Panc1 (cell line): ENCODE results near the gene SERP2. TPM values are rescaled to one million over a fixed set of nuclear protein-coding genes. Genes with fewer than 3 reads are reported as not detected.

Experiments
- ATAC-seq: fragments of 200-7000 bp; cut with Tn5 transposase; 2 replicates; pipeline ENCODE4 v1.9.1; 2020; ENCODE audit warnings: mild to moderate bottlenecking, moderate library complexity
- BruUV-seq: library from RNA; stranded (reverse); fragments of 400-500 nt; replicated peaks from 2 replicates; lab custom pipeline; 2021; lab: Mats Ljungman, UMichigan
- CTCF ChIA-PET: fragments of 300-600 bp; sonication (Branson Sonifier 250); formaldehyde crosslinking; loops from one replicate; lab custom pipeline; 2022; ENCODE audit warnings: antibody characterized with exemption; lab: Charles Lee
- POLR2A ChIA-PET: fragments of 300-600 bp; sonication (Branson Sonifier 250); formaldehyde crosslinking; loops from one replicate; lab custom pipeline; 2022; ENCODE audit warnings: antibody characterized with exemption; lab: Charles Lee
- DNase-seq: peaks from one replicate; pipeline ENCODE4 v3.0.0-alpha.2; 2010; ENCODE audit warnings: low read depth, low spot score
- H3K27ac ChIP-seq: 2 replicates; pipeline ENCODE4 v1.5.1; 2011; ENCODE audit warnings: mild to moderate bottlenecking, low read length, inconsistent platforms
- H3K27me3 ChIP-seq: fragments of 200-500 bp; sonication (Bioruptor generic); 2 replicates; pipeline ENCODE4 v1.6.0; 2014; ENCODE audit warnings: low read length, inconsistent platforms; ENCODE audit not compliant: control insufficient read depth, insufficient read depth
- H3K36me3 ChIP-seq: fragments of 200-500 bp; sonication (Bioruptor generic); 2 replicates; pipeline ENCODE4 v1.5.1; 2014; ENCODE audit warnings: inconsistent platforms, mild to moderate bottlenecking, low read length, moderate library complexity; ENCODE audit not compliant: control insufficient read depth, insufficient read depth
- H3K4me1 ChIP-seq: 2 replicates; pipeline ENCODE4 v1.5.1; 2011; ENCODE audit warnings: inconsistent platforms, mild to moderate bottlenecking, low read length, moderate library complexity; ENCODE audit not compliant: control insufficient read depth, insufficient read depth
- H3K4me3 ChIP-seq, 2 experiments: 2 replicates each; pipeline ENCODE4 v1.5.1; 2011 to 2012; ENCODE audit warnings: low read depth in 2 of 2, low read length in 2 of 2, mild to moderate bottlenecking in 2 of 2, inconsistent platforms in 1 of 2, moderate library complexity in 1 of 2
- H3K9me3 ChIP-seq: fragments of 200-500 bp; sonication (Bioruptor generic); 2 replicates; pipeline ENCODE4 v1.5.1; 2014; ENCODE audit warnings: low read depth, mild to moderate bottlenecking, inconsistent platforms, low read length, moderate library complexity; ENCODE audit not compliant: control insufficient read depth, insufficient read depth
- POLR2AphosphoS5 ChIP-seq: IDR thresholded peaks from 2 replicates; pipeline ENCODE4 v1.6.1; 2012; ENCODE audit warnings: mild to moderate bottlenecking, low read depth, low read length, moderate library complexity
- SIN3A ChIP-seq: IDR thresholded peaks from 2 replicates; pipeline ENCODE4 v1.6.1; 2012; ENCODE audit warnings: low read depth, mild to moderate bottlenecking, low read length, moderate library complexity, borderline replicate concordance; ENCODE audit not compliant: insufficient read depth
- TCF7L2 ChIP-seq: IDR thresholded peaks from 2 replicates; pipeline ENCODE4 v1.6.1; 2011; ENCODE audit warnings: mild to moderate bottlenecking, low read depth, low read length, inconsistent platforms
- in situ Hi-C: cut with HindIII; loops from 2 replicates; pipeline ENCODE4 v1.10.0; 2016; ENCODE audit warnings: low sequenced_read_pairs, low pct_unique_long_range_greater_than_20kb
- intact Hi-C: fragments of 100-400 bp; cut with micrococcal nuclease; formaldehyde crosslinking; loops from one replicate; pipeline ENCODE4 v1.10.0; 2022; ENCODE audit not compliant: unreplicated experiment
- total RNA-seq: library from RNA; stranded (reverse); gene quantifications from one replicate; pipeline ENCODE4 v1.2.1, GENCODE V29; 2021; ENCODE audit not compliant: unreplicated experiment
- TF ChIP-seq, protein P1 (sequence below), 2 experiments: IDR thresholded peaks; 2 replicates each; pipeline ENCODE4 v1.6.1; 2011 to 2012; ENCODE audit warnings: low read depth in 2 of 2, control low read depth in 1 of 2, low read length in 1 of 2, mild to moderate bottlenecking in 1 of 2, moderate library complexity in 1 of 2; ENCODE audit not compliant: insufficient read depth in 1 of 2
- TF ChIP-seq, protein P2 (sequence below): fragments of 450-650 bp; IDR thresholded peaks from 2 replicates; pipeline ENCODE4 v1.5.1; 2017; ENCODE audit warnings: mild to moderate bottlenecking

Gene SERP2
- total RNA-seq, 1 experiment from 2014 or later = 0.18 TPM

DNA sequence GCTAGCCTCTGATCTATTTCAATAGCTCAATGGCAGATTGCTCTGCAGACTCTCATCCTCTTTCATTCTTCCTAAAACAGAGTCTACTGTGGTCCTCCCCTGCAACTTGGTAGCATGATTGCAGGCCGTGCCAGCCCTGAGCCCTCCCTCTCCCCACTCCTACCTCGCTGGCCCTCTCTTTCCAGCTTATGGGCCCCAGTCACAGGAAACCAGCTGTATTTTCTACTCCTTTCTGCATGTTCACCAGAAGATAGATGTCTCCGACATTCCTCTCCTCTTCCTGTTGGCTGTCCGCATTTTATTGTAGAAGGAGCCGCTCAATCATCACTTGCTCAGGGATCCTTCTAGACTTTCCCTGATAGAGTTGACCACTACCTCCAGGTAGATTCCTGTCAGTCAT lies 50.2 kb downstream of the SERP2 start:
- BruUV-seq = no TSS peak
- ChIA-PET POLR2A (no interaction called here), CTCF (no interaction called here)
- no peak overlapping the region for H3K4me3 ChIP-seq
- in situ Hi-C loops (no loop called here), intact Hi-C loops (no loop called here)
- ATAC-seq = no peak
- DNase-seq = no peak
- no peaks in the 10 kb centered on the region for H3K9me3 ChIP-seq
- H3K36me3 ChIP-seq = no peaks in the 10 kb centered on the region
- TF ChIP-seq TCF7L2 (no peak), POLR2AphosphoS5 (no peak), SIN3A (no peak)
- TF ChIP-seq, protein P1, sequence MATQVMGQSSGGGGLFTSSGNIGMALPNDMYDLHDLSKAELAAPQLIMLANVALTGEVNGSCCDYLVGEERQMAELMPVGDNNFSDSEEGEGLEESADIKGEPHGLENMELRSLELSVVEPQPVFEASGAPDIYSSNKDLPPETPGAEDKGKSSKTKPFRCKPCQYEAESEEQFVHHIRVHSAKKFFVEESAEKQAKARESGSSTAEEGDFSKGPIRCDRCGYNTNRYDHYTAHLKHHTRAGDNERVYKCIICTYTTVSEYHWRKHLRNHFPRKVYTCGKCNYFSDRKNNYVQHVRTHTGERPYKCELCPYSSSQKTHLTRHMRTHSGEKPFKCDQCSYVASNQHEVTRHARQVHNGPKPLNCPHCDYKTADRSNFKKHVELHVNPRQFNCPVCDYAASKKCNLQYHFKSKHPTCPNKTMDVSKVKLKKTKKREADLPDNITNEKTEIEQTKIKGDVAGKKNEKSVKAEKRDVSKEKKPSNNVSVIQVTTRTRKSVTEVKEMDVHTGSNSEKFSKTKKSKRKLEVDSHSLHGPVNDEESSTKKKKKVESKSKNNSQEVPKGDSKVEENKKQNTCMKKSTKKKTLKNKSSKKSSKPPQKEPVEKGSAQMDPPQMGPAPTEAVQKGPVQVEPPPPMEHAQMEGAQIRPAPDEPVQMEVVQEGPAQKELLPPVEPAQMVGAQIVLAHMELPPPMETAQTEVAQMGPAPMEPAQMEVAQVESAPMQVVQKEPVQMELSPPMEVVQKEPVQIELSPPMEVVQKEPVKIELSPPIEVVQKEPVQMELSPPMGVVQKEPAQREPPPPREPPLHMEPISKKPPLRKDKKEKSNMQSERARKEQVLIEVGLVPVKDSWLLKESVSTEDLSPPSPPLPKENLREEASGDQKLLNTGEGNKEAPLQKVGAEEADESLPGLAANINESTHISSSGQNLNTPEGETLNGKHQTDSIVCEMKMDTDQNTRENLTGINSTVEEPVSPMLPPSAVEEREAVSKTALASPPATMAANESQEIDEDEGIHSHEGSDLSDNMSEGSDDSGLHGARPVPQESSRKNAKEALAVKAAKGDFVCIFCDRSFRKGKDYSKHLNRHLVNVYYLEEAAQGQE (IDR thresholded peaks at IDR 0.05; ENCODE audit: insufficient read depth in 1 of 2, low read depth in 2 of 2, low read length in 1 of 2) = no peak
- TF ChIP-seq, protein P2, sequence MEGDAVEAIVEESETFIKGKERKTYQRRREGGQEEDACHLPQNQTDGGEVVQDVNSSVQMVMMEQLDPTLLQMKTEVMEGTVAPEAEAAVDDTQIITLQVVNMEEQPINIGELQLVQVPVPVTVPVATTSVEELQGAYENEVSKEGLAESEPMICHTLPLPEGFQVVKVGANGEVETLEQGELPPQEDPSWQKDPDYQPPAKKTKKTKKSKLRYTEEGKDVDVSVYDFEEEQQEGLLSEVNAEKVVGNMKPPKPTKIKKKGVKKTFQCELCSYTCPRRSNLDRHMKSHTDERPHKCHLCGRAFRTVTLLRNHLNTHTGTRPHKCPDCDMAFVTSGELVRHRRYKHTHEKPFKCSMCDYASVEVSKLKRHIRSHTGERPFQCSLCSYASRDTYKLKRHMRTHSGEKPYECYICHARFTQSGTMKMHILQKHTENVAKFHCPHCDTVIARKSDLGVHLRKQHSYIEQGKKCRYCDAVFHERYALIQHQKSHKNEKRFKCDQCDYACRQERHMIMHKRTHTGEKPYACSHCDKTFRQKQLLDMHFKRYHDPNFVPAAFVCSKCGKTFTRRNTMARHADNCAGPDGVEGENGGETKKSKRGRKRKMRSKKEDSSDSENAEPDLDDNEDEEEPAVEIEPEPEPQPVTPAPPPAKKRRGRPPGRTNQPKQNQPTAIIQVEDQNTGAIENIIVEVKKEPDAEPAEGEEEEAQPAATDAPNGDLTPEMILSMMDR = no peak
- H3K4me1 ChIP-seq = no peaks in the 10 kb centered on the region
- H3K27ac ChIP-seq = no peak overlapping the region
- H3K27me3 ChIP-seq = no peaks in the 10 kb centered on the region

DNA sequence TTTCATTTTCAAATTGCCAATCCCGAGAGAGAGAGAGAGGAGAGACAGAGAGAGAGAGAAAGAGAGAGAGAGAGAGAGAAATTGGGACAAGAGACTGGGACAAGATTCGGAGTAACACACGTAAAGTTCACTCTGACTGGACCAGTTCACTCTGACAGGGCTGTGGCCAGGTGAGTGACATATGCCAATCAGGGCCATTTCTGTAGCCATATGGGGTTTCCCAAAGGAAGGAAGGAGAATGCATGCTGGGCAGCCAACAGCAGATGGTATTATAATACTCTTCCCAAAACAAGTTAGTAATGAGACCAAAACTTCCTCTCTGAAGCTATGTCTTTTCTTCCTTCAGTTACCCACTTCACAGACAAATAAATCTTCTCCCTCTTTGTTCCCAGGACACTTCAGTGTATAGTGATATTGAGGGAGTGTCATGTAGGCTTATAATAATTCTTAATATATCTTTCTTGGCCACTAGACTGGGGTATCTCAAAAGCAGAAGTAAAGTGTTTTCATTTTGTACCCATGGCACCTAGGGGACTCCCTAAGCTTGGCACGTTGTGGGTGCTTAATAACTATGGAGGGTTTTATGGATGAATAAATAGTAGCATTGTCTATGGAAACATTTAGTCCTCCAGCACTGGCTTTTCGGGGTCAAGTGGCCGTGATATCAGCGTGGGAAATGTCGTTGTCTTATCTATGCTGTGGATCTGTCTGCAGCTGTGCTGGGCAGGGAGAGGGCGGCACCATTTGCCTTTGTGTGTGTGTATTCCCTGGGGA lies 51.6 kb downstream of the SERP2 start:
- in situ Hi-C loops (no loop called here), intact Hi-C loops (no loop called here)
- POLR2A ChIA-PET = no interaction called here
- Histone ChIP-seq H3K36me3 (no peaks in the 10 kb centered on the region), H3K4me1 (no peaks in the 10 kb centered on the region), H3K4me3 (no peak overlapping the region), H3K9me3 (no peaks in the 10 kb centered on the region), H3K27me3 (no peaks in the 10 kb centered on the region), H3K27ac (no peak overlapping the region)
- CTCF ChIA-PET = no interaction called here
- TF ChIP-seq POLR2AphosphoS5 (no peak), SIN3A (no peak), TCF7L2 (no peak)
- TF ChIP-seq, protein P2 = no peak
- TF ChIP-seq, protein P1 (IDR thresholded peaks at IDR 0.05; ENCODE audit: insufficient read depth in 1 of 2, low read depth in 2 of 2, low read length in 1 of 2) = no peak
- DNase-seq (no peak), ATAC-seq (no peak)
- no TSS peak for BruUV-seq
